ENCODE data around the gene NRL.

NRL gene

DNA sequence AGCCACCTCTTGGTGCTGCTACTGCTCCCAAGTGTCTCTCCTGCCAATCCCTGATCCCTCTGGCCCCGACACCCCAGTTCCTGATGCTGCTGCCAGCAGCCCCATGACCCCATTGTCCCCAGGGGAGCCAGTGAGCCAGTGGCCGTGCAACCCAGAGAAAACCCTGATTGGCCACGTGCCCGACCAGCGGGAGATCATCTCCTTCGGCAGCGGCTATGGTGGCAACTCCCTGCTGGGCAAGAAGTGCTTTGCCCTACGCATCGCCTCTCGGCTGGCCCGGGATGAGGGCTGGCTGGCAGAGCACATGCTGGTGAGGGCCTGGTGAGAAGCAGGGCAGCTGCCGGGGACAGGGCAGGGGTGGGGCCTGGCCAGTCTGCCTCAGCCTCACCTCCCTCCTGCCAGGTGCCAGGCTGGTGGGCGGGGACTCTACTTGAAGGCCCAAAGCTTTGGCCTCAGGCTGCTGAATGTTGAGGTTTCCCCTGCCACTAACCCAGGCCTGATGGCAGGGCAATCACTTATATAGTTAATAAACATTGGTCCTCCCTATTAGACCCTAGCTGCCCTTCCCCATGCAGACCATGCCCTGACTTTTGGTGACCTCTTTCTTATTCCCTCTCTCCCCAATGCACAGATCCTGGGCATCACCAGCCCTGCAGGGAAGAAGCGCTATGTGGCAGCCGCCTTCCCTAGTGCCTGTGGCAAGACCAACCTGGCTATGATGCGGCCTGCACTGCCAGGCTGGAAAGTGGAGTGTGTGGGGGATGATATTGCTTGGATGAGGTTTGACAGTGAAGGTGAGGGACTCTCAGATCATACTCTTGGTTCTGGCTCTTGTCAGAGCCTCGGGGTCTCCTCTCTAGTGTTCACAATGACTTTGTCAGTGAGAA is 15.6 kb downstream of the NRL start:
- Histone ChIP-seq H3F3A (ENCODE audit: insufficient read depth, low read length) (no peaks in the 10 kb centered on the region), H3K9me3 (replicated peaks; ENCODE audit: insufficient read depth, low read length) (no peaks in the 10 kb centered on the region), H2AFZ (ENCODE audit: low read length) (no peak overlapping the region), H3K27ac (ENCODE audit: low read length) (no peak overlapping the region), H3K27me3 (replicated peaks; ENCODE audit: insufficient read depth, low read length) (no peaks in the 10 kb centered on the region), H3K79me2 (ENCODE audit: low read length) (peaks cover 5% of the 10 kb centered on the region; the same call in 1 of the 2 replicates), H3K4me2 (ENCODE audit: low read depth, low read length) (no peak overlapping the region), H3K36me3 (replicated peaks; ENCODE audit: insufficient read depth, low read length) (no peaks in the 10 kb centered on the region), H3K4me3 (ENCODE audit: low read length) (no peak overlapping the region), H3K9me2 (replicated peaks; ENCODE audit: insufficient read depth, low read length) (no peaks in the 10 kb centered on the region), H3K4me1 (ENCODE audit: low read length) (no peaks in the 10 kb centered on the region), H4K20me1 (ENCODE audit: insufficient read depth, low read length) (no peaks in the 10 kb centered on the region), H3K9ac (ENCODE audit: low read length) (no peak overlapping the region)
- DNase-seq: no peak
- TF ChIP-seq, protein P1, sequence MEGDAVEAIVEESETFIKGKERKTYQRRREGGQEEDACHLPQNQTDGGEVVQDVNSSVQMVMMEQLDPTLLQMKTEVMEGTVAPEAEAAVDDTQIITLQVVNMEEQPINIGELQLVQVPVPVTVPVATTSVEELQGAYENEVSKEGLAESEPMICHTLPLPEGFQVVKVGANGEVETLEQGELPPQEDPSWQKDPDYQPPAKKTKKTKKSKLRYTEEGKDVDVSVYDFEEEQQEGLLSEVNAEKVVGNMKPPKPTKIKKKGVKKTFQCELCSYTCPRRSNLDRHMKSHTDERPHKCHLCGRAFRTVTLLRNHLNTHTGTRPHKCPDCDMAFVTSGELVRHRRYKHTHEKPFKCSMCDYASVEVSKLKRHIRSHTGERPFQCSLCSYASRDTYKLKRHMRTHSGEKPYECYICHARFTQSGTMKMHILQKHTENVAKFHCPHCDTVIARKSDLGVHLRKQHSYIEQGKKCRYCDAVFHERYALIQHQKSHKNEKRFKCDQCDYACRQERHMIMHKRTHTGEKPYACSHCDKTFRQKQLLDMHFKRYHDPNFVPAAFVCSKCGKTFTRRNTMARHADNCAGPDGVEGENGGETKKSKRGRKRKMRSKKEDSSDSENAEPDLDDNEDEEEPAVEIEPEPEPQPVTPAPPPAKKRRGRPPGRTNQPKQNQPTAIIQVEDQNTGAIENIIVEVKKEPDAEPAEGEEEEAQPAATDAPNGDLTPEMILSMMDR (IDR thresholded peaks at IDR 0.05; ENCODE audit: low read length): no peak
- no peak for TF ChIP-seq EZH2phosphoT487 (IDR thresholded peaks at IDR 0.05; ENCODE audit: low read length)
- no peak for TF ChIP-seq EZH2 (optimal IDR thresholded peaks at IDR 0.05; ENCODE audit: low read depth, low read length)

GRCh38 chr14:24098229-24098926 is 16.4 kb downstream of the NRL start:
- Histone ChIP-seq H3K27me3 (replicated peaks; ENCODE audit: insufficient read depth, low read length) (no peaks in the 10 kb centered on the region), H3F3A (ENCODE audit: insufficient read depth, low read length) (no peaks in the 10 kb centered on the region), H4K20me1 (ENCODE audit: insufficient read depth, low read length) (no peaks in the 10 kb centered on the region), H2AFZ (ENCODE audit: low read length) (no peak overlapping the region), H3K27ac (ENCODE audit: low read length) (no peak overlapping the region), H3K4me3 (ENCODE audit: low read length) (no peak overlapping the region), H3K9ac (ENCODE audit: low read length) (no peak overlapping the region), H3K4me2 (ENCODE audit: low read depth, low read length) (no peak overlapping the region), H3K79me2 (ENCODE audit: low read length) (peaks cover 5% of the 10 kb centered on the region; the same call in 1 of the 2 replicates), H3K4me1 (ENCODE audit: low read length) (no peaks in the 10 kb centered on the region), H3K9me2 (replicated peaks; ENCODE audit: insufficient read depth, low read length) (no peaks in the 10 kb centered on the region), H3K36me3 (replicated peaks; ENCODE audit: insufficient read depth, low read length) (no peaks in the 10 kb centered on the region), H3K9me3 (replicated peaks; ENCODE audit: insufficient read depth, low read length) (no peaks in the 10 kb centered on the region)
- TF ChIP-seq EZH2phosphoT487 (IDR thresholded peaks at IDR 0.05; ENCODE audit: low read length): no peak
- DNase-seq: no peak

- Histone ChIP-seq H3K27ac (ENCODE audit: low read length) (no peak overlapping the region), H3K4me1 (ENCODE audit: low read length) (no peaks in the 10 kb centered on the region)
These were observed 18.1 kb downstream of the NRL start for GRCh38 chr14:24096545-24097181.

More at GRCh38 chr14:24096545-24097181, 18.1 kb downstream of the NRL start:
- Histone ChIP-seq H3K79me2 (ENCODE audit: low read length) (peaks cover 5% of the 10 kb centered on the region; the same call in 1 of the 2 replicates), H3K9me2 (replicated peaks; ENCODE audit: insufficient read depth, low read length) (no peaks in the 10 kb centered on the region), H3K36me3 (replicated peaks; ENCODE audit: insufficient read depth, low read length) (no peaks in the 10 kb centered on the region), H3K9me3 (replicated peaks; ENCODE audit: insufficient read depth, low read length) (no peaks in the 10 kb centered on the region), H3K27me3 (replicated peaks; ENCODE audit: insufficient read depth, low read length) (no peaks in the 10 kb centered on the region), H3K4me3 (ENCODE audit: low read length) (no peak overlapping the region), H3F3A (ENCODE audit: insufficient read depth, low read length) (no peaks in the 10 kb centered on the region), H3K9ac (ENCODE audit: low read length) (no peak overlapping the region), H3K4me2 (ENCODE audit: low read depth, low read length) (no peak overlapping the region), H2AFZ (ENCODE audit: low read length) (no peak overlapping the region), H4K20me1 (ENCODE audit: insufficient read depth, low read length) (no peaks in the 10 kb centered on the region)
- TF ChIP-seq EZH2 (optimal IDR thresholded peaks at IDR 0.05; ENCODE audit: low read depth, low read length) (no peak), EZH2phosphoT487 (IDR thresholded peaks at IDR 0.05; ENCODE audit: low read length) (no peak)
- TF ChIP-seq, protein P1 (IDR thresholded peaks at IDR 0.05; ENCODE audit: low read length): no peak
- DNase-seq: no peak

Data from MM.1S (cell line).